Measurements from ENCODE around the gene PCYOX1L.

DNA sequence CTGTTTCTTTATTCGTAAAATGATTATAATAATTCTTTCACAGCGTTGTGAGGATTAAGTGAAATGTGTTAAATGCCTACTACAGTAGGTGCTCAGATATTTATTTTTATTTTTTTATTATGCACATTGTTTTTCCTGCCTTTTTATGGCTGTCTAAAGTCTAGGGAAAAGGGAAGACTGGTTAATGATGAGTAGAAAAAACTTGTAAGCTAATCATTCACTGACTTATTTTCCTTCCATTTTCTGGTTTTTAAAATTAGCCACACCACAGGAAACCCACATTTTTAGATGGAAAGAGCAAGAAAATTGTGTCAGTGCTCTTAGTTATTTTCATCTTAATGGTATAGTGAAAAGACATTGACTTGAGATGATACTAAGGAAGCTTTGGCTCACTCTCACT lies 3.9 kb upstream of the PCYOX1L start:
- TF ChIP-seq, protein P1, sequence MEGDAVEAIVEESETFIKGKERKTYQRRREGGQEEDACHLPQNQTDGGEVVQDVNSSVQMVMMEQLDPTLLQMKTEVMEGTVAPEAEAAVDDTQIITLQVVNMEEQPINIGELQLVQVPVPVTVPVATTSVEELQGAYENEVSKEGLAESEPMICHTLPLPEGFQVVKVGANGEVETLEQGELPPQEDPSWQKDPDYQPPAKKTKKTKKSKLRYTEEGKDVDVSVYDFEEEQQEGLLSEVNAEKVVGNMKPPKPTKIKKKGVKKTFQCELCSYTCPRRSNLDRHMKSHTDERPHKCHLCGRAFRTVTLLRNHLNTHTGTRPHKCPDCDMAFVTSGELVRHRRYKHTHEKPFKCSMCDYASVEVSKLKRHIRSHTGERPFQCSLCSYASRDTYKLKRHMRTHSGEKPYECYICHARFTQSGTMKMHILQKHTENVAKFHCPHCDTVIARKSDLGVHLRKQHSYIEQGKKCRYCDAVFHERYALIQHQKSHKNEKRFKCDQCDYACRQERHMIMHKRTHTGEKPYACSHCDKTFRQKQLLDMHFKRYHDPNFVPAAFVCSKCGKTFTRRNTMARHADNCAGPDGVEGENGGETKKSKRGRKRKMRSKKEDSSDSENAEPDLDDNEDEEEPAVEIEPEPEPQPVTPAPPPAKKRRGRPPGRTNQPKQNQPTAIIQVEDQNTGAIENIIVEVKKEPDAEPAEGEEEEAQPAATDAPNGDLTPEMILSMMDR (IDR thresholded peaks at IDR 0.05) = no peak
- TF ChIP-seq POLR2AphosphoS5 (IDR thresholded peaks at IDR 0.05; ENCODE audit: low read depth, low read length) (no peak), REST (IDR thresholded peaks at IDR 0.05; ENCODE audit: insufficient read depth in 1 of 2, low read depth in 2 of 2, low read length in 1 of 2) (no peak)
